ENCODE measurements around the gene KCNC2.

Gene KCNC2

GRCh38 chr12:75099210-75099609 lies 110.4 kb downstream of the KCNC2 start:
- DNase-seq (ENCODE audit: low read depth): no peak
- TF ChIP-seq CTCF (IDR thresholded peaks at IDR 0.05; ENCODE audit: control insufficient read depth, insufficient read depth, low read depth, low read length, missing control alignments): no peak

GRCh38 chr12:75097003-75097402 lies 112.6 kb downstream of the KCNC2 start:
- DNase-seq (ENCODE audit: low read depth): no peak
- no peak overlapping the region for H3K4me3 ChIP-seq (ENCODE audit: control insufficient read depth, low read depth, low read length)
- no peak for TF ChIP-seq CTCF (IDR thresholded peaks at IDR 0.05; ENCODE audit: control insufficient read depth, insufficient read depth, low read depth, low read length, missing control alignments)

More at GRCh38 chr12:75099210-75099609, 110.4 kb downstream of the KCNC2 start:
- no peak overlapping the region for H3K4me3 ChIP-seq (ENCODE audit: control insufficient read depth, low read depth, low read length)

GRCh38 chr12:75087654-75088053 lies 122.0 kb downstream of the KCNC2 start:
- H3K4me3 ChIP-seq (ENCODE audit: control insufficient read depth, low read depth, low read length): no peak overlapping the region
- no peak for DNase-seq (ENCODE audit: low read depth)
- no peak for TF ChIP-seq CTCF (IDR thresholded peaks at IDR 0.05; ENCODE audit: control insufficient read depth, insufficient read depth, low read depth, low read length, missing control alignments)

- no peak for DNase-seq (ENCODE audit: low read depth)
- no peak overlapping the region for H3K4me3 ChIP-seq (ENCODE audit: control insufficient read depth, low read depth, low read length)
- no peak for TF ChIP-seq CTCF (IDR thresholded peaks at IDR 0.05; ENCODE audit: control insufficient read depth, insufficient read depth, low read depth, low read length, missing control alignments)
Observed at GRCh38 chr12:75086091-75087038, 123.3 kb downstream of the KCNC2 start.

GRCh38 chr12:75081305-75081704 lies 128.3 kb downstream of the KCNC2 start:
- H3K4me3 ChIP-seq (ENCODE audit: control insufficient read depth, low read depth, low read length): no peak overlapping the region
- TF ChIP-seq CTCF (IDR thresholded peaks at IDR 0.05; ENCODE audit: control insufficient read depth, insufficient read depth, low read depth, low read length, missing control alignments): no peak
- no peak for DNase-seq (ENCODE audit: low read depth)

- DNase-seq (ENCODE audit: low read depth): no peak
- TF ChIP-seq CTCF (IDR thresholded peaks at IDR 0.05; ENCODE audit: control insufficient read depth, insufficient read depth, low read depth, low read length, missing control alignments): no peak
- no peak overlapping the region for H3K4me3 ChIP-seq (ENCODE audit: control insufficient read depth, low read depth, low read length)
Observed at GRCh38 chr12:75080582-75080981, 129.1 kb downstream of the KCNC2 start.

Data from AG09309 (cell line).